GM12874 (cell line): ENCODE results near the gene SETD4.

ENCODE experiments used
- CTCF ChIP-seq: IDR thresholded peaks from 2 replicates; pipeline ENCODE4 v1.5.1; 2011; ENCODE audit warnings: low read depth, mild to moderate bottlenecking, control low read depth, low read length, moderate library complexity; ENCODE audit not compliant: insufficient read depth

The SETD4 gene

GRCh38 chr21:36075953-36076352 lies 15.6 kb upstream of the SETD4 start:
- TF ChIP-seq CTCF = no peak

GRCh38 chr21:36075171-36075570 lies 14.8 kb upstream of the SETD4 start:
- no peak for TF ChIP-seq CTCF

- no peak for TF ChIP-seq CTCF
Observed at GRCh38 chr21:36073181-36073580, 12.9 kb upstream of the SETD4 start.

GRCh38 chr21:36072453-36073162 lies 12.3 kb upstream of the SETD4 start:
- TF ChIP-seq CTCF = no peak

- TF ChIP-seq CTCF = no peak
Observed at GRCh38 chr21:36070999-36071398, 10.7 kb upstream of the SETD4 start.

- TF ChIP-seq CTCF = no peak
Observed at GRCh38 chr21:36069713-36070583, 9.6 kb upstream of the SETD4 start, which contains the start of gene CBR1. Gene CBR1 (plus strand): TSS chr21:36070024. CDS start chr21:36070116, 92 bp downstream.

GRCh38 chr21:36068748-36069398 lies 8.5 kb upstream of the SETD4 start:
- no peak for TF ChIP-seq CTCF
